HL-60 (cell line): ENCODE results near the gene ARL2BP.

Experiments
- DNase-seq, 2 experiments: peaks; one replicate each; pipeline ENCODE4 v3.0.0-alpha.2; 2010 to 2020; ENCODE audit warnings: low read depth in 1 of 2, low spot score in 1 of 2
- H3K27ac ChIP-seq: fragments of 250-450 bp; sonication (Bioruptor Pico); replicated peaks from 2 replicates; pipeline ENCODE4 v1.5.1; 2020; ENCODE audit warnings: mild to moderate bottlenecking, moderate library complexity
- H3K27me3 ChIP-seq: fragments of 250-450 bp; sonication (Bioruptor Pico); 2 replicates; pipeline ENCODE4 v1.5.1; 2021; ENCODE audit warnings: mild to moderate bottlenecking, moderate library complexity; ENCODE audit not compliant: insufficient read depth, poor library complexity, severe bottlenecking
- H3K4me3 ChIP-seq: replicated peaks from 2 replicates; pipeline ENCODE4 v1.5.1; 2011; ENCODE audit warnings: mild to moderate bottlenecking, control low read depth, low read length; ENCODE audit not compliant: insufficient read depth
- GABPA ChIP-seq: IDR thresholded peaks from 2 replicates; pipeline ENCODE4 v1.6.1; 2012; ENCODE audit warnings: low read depth
- POLR2AphosphoS5 ChIP-seq: IDR thresholded peaks from 2 replicates; pipeline ENCODE4 v1.6.1; 2012; ENCODE audit warnings: low read depth
- SPI1 ChIP-seq: IDR thresholded peaks from 2 replicates; pipeline ENCODE4 v1.6.1; 2012; ENCODE audit warnings: low read depth, mild to moderate bottlenecking, borderline replicate concordance
- TF ChIP-seq, protein P1 (sequence below): IDR thresholded peaks from one replicate; pipeline ENCODE4 v1.5.1; 2011; ENCODE audit warnings: low read length, control low read depth, inconsistent platforms; ENCODE audit not compliant: insufficient read depth
- TF ChIP-seq, protein P2 (sequence below): IDR thresholded peaks from 2 replicates; pipeline ENCODE4 v1.6.1; 2012; ENCODE audit warnings: low read depth; ENCODE audit not compliant: insufficient replicate concordance

Gene ARL2BP

DNA sequence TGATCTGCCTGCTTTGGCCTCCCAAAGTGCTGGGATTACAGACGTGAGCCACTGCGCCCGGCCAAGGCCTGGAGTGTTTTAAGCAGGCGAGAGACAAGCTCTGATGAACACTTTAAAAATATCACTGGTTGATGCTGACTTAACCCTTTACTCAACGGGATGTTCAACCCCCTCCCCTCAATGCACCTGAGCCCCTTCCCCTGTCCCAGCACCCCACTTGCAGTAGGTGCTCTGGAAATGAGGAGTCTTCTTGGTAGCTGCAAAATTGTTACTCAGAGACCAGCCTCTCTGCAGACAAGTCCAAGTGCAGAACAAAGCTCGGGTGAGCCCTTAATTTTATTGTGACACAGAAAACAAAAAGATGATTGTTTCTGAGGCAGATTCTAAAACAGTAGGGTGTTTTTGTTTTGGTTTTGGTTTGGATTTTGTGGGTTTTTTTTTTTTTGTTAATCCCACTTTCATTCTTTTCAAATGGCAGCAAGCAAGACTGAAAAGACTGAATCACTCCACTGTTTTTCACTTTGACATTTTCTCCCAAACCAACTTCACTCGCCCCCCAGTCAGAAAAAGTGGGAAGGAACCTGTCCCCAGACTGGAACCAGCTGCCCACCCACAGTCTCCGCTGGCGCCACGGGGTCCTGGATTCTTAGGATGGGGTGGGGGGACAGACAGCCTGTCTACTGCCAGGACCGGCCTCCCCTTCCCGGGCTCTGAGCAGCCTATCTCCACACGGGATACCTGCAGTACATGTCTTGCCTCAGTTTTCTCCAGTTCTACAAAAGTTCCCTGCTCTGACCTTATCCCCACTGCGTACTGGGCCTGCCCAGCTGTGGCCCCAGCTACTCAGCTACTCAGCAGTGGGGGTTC is 44.6 kb downstream of the ARL2BP start:
- Histone ChIP-seq H3K4me3 (no peak overlapping the region), H3K27ac (no peak overlapping the region), H3K27me3 (peaks cover 10% of the 10 kb centered on the region)
- DNase-seq: no peak
- TF ChIP-seq POLR2AphosphoS5: no peak

GRCh38 chr16:57297856-57298255 is 52.8 kb downstream of the ARL2BP start:
- H3K27ac ChIP-seq: no peak overlapping the region
- no peaks in the 10 kb centered on the region for H3K27me3 ChIP-seq
- TF ChIP-seq GABPA (no peak), SPI1 (no peak), POLR2AphosphoS5 (no peak)
- TF ChIP-seq, protein P1, sequence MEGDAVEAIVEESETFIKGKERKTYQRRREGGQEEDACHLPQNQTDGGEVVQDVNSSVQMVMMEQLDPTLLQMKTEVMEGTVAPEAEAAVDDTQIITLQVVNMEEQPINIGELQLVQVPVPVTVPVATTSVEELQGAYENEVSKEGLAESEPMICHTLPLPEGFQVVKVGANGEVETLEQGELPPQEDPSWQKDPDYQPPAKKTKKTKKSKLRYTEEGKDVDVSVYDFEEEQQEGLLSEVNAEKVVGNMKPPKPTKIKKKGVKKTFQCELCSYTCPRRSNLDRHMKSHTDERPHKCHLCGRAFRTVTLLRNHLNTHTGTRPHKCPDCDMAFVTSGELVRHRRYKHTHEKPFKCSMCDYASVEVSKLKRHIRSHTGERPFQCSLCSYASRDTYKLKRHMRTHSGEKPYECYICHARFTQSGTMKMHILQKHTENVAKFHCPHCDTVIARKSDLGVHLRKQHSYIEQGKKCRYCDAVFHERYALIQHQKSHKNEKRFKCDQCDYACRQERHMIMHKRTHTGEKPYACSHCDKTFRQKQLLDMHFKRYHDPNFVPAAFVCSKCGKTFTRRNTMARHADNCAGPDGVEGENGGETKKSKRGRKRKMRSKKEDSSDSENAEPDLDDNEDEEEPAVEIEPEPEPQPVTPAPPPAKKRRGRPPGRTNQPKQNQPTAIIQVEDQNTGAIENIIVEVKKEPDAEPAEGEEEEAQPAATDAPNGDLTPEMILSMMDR: no peak
- TF ChIP-seq, protein P2, sequence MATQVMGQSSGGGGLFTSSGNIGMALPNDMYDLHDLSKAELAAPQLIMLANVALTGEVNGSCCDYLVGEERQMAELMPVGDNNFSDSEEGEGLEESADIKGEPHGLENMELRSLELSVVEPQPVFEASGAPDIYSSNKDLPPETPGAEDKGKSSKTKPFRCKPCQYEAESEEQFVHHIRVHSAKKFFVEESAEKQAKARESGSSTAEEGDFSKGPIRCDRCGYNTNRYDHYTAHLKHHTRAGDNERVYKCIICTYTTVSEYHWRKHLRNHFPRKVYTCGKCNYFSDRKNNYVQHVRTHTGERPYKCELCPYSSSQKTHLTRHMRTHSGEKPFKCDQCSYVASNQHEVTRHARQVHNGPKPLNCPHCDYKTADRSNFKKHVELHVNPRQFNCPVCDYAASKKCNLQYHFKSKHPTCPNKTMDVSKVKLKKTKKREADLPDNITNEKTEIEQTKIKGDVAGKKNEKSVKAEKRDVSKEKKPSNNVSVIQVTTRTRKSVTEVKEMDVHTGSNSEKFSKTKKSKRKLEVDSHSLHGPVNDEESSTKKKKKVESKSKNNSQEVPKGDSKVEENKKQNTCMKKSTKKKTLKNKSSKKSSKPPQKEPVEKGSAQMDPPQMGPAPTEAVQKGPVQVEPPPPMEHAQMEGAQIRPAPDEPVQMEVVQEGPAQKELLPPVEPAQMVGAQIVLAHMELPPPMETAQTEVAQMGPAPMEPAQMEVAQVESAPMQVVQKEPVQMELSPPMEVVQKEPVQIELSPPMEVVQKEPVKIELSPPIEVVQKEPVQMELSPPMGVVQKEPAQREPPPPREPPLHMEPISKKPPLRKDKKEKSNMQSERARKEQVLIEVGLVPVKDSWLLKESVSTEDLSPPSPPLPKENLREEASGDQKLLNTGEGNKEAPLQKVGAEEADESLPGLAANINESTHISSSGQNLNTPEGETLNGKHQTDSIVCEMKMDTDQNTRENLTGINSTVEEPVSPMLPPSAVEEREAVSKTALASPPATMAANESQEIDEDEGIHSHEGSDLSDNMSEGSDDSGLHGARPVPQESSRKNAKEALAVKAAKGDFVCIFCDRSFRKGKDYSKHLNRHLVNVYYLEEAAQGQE: no peak
- H3K4me3 ChIP-seq: peak overlapping the region; percentile 37
- peak; percentile 55 to 68 for DNase-seq

- peak overlapping the region; percentile 33 for H3K4me3 ChIP-seq
- DNase-seq: peak in 1 of 2 experiments; percentile 54
- H3K27me3 ChIP-seq: no peaks in the 10 kb centered on the region
- peak overlapping the region; percentile 47; the same call in 1 of the 2 replicates for H3K27ac ChIP-seq
- no peak for TF ChIP-seq SPI1
- TF ChIP-seq GABPA: no peak
Measured at GRCh38 chr16:57299009-57299718, 54.1 kb downstream of the ARL2BP start.

GRCh38 chr16:57299719-57300386 is 54.8 kb downstream of the ARL2BP start:
- Histone ChIP-seq H3K27me3 (no peaks in the 10 kb centered on the region), H3K4me3 (peak overlapping the region; percentile 33), H3K27ac (peak overlapping the region; percentile 47)
- TF ChIP-seq SPI1 (peak; percentile 43; the same call in 1 of the 2 replicates), POLR2AphosphoS5 (no peak)
- peak; percentile 84 to 90 for DNase-seq

DNA sequence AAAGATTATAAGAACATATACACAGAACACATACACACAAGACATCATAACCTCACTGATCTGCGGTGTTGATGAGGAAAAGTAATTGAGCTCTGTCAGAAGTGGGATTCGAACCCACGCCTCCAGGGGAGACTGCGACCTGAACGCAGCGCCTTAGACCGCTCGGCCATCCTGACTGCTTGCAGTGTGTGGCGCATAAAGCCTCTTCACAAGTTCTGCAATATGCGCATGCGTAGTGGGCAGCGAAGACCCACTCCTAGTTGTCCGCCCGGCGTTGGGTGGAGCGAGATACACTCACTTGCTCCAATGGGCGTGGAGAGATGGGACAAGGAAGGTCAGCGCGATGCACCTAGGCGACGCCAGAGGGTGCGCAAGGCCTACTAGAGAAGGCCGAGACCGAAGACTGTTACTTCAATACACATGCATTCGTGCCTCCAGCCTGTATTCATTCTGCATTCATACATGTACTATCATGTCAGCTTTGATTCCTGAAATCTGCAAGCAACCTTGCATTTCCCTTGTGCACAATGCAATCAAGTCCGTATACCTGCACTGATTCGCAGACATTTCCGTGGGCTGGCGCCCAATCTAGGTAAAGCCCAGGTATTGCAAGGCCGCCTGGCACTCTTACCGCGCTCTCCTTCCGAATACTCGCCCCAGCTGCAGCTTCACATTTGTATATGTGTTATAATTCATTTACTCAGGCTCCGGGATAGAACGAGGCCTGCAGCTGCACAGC is 55.5 kb downstream of the ARL2BP start:
- TF ChIP-seq GABPA: no peak
- TF ChIP-seq, protein P1: peak; percentile 99
- peak overlapping the region; percentile 33 for H3K4me3 ChIP-seq
- peak; percentile 97 to 99 for DNase-seq

More for the DNA sequence above, 55.5 kb downstream of the ARL2BP start:
- Histone ChIP-seq H3K27ac (peak overlapping the region; percentile 47), H3K27me3 (no peaks in the 10 kb centered on the region)
